Activated T-helper 2 cell treated with anti-CD3 and anti-CD28 coated beads, Interferon-gamma antibody, Interleukin-2, Interleukin-4, amounts not matched to agents 10 μg/mL and 5 μg/mL and 100 μg/mL, durations not matched to agents 14 hours and 24 hours and 36 hours (primary cell): Measurements from ENCODE around the gene RHOA. TPM values are rescaled to one million over a fixed set of nuclear protein-coding genes. Genes with fewer than 3 reads are reported as not detected.
"Not testable (repeated sequence)": the region's sequence is repeated elsewhere in the genome, so short reads cannot be mapped to it uniquely, and the experiment has no call there.

Experiments used
- DNase-seq: peaks from one replicate; pipeline ENCODE4 v3.0.0; 2021; ENCODE audit warnings: low spot score
- H3K27ac Mint-ChIP-seq: one replicate; pipeline ENCODE4 v1.8.0; 2021; ENCODE audit warnings: mixed read lengths
- H3K27me3 Mint-ChIP-seq: one replicate; pipeline ENCODE4 v1.8.0; 2021; ENCODE audit warnings: low read depth, mixed read lengths
- H3K36me3 Mint-ChIP-seq: one replicate; pipeline ENCODE4 v1.8.0; 2021; ENCODE audit warnings: low read depth, mixed read lengths
- H3K4me1 Mint-ChIP-seq: one replicate; pipeline ENCODE4 v1.8.0; 2021; ENCODE audit warnings: low read depth, mixed read lengths
- H3K4me3 Mint-ChIP-seq: one replicate; pipeline ENCODE4 v1.8.0; 2021; ENCODE audit warnings: low read depth, mild to moderate bottlenecking, moderate library complexity, mixed read lengths
- H3K9me3 Mint-ChIP-seq: one replicate; pipeline ENCODE4 v1.8.0; 2021; ENCODE audit warnings: mixed read lengths
- intact Hi-C: fragments of 100-400 bp; cut with micrococcal nuclease; formaldehyde crosslinking; loops from one replicate; pipeline ENCODE4 v1.15.1; 2023
- total RNA-seq: library from RNA; stranded (reverse); gene quantifications from 2 replicates; pipeline ENCODE4 v1.2.3, GENCODE V29; 2022

RHOA gene
- total RNA-seq, 1 donor from 2014 or later = 428 TPM

DNA sequence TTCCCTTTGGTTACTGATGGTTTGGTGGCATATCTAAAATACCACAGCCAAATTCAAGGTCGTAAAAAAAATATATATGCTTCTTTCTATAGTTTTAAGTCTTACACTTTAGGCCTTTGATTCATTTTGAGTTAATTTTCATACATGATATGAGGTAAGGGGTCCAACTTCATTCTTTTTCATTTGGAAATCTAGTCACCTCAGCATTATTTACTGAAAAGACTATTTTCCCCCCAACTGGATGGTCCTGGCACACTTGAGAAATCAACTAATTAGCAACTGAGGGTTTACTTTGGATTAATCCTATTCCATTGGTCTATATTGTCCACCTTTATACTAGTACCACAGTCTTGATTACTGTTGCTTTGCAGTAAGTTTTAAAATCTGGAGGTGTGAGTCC is 26.2 kb downstream of the RHOA start:
- H3K36me3 Mint-ChIP-seq = peaks cover 24% of the 10 kb centered on the region
- intact Hi-C loops = no loop called here
- no peaks in the 10 kb centered on the region for H3K27me3 Mint-ChIP-seq
- H3K4me1 Mint-ChIP-seq = peaks cover 13% of the 10 kb centered on the region
- no peak overlapping the region for H3K4me3 Mint-ChIP-seq
- H3K27ac Mint-ChIP-seq = no peak overlapping the region
- no peaks in the 10 kb centered on the region for H3K9me3 Mint-ChIP-seq
- no peak for DNase-seq

DNA sequence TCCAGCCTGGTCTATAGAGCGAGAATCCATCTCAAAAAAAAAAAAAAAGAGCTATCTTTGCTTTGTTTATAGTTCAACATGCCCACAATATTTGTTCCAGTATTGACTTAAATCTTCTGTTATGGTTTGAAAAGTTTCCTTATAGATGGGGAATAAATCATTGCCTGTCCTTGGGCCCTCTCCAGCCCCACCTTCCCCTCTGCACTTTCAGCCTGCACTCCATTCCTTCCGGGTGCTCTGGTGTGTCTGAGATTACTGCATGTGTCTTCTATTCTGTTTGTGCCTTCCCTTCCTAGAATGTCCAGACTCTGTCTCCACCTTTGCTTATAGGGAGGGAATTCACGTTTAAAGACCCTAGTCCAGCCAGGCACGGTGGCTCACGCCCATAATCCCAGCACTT is 28.4 kb downstream of the RHOA start:
- Mint-ChIP-seq H3K4me3 (no peak overlapping the region), H3K27ac (no peak overlapping the region), H3K9me3 (no peaks in the 10 kb centered on the region), H3K36me3 (peaks cover 26% of the 10 kb centered on the region), H3K4me1 (peaks cover 21% of the 10 kb centered on the region), H3K27me3 (no peaks in the 10 kb centered on the region)
- DNase-seq = no peak
- intact Hi-C loops = no loop called here

GRCh38 chr3:49378249-49378895 is 33.4 kb downstream of the RHOA start:
- DNase-seq = no peak
- no peaks in the 10 kb centered on the region for H3K27me3 Mint-ChIP-seq
- intact Hi-C loops = no loop called here
- H3K27ac Mint-ChIP-seq = peak overlapping the region; percentile 38
- H3K9me3 Mint-ChIP-seq = no peaks in the 10 kb centered on the region
- no peak overlapping the region for H3K4me3 Mint-ChIP-seq
- H3K4me1 Mint-ChIP-seq = peaks cover 20% of the 10 kb centered on the region
- H3K36me3 Mint-ChIP-seq = peaks cover 44% of the 10 kb centered on the region

DNA sequence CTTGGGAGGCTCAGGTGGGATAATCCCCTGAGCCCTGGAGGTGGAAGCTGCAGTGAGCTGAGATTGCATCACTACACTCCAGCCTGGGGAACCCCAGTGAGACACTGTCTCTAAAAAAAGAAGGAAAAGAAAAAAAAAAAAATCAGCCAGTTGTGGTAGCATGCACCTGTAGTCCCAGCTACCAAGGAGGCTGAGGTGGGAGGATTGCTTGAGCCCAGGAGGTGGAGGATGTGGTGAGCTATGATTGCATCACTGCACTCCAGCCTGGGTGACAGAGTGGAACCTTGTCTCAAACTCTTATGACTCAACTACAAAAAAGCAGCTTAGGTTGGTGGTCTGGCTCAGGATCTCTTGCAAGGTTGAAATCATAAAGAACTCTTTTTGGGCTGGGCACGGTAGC is 34.3 kb downstream of the RHOA start:
- intact Hi-C loops = no loop called here
- H3K27me3 Mint-ChIP-seq = no peaks in the 10 kb centered on the region
- H3K27ac Mint-ChIP-seq = peak overlapping the region; percentile 52
- no peaks in the 10 kb centered on the region for H3K9me3 Mint-ChIP-seq
- H3K4me1 Mint-ChIP-seq = peaks cover 20% of the 10 kb centered on the region
- H3K4me3 Mint-ChIP-seq = no peak overlapping the region
- no peak for DNase-seq
- H3K36me3 Mint-ChIP-seq = peaks cover 51% of the 10 kb centered on the region

GRCh38 chr3:49371946-49372345 is 39.8 kb downstream of the RHOA start:
- peaks cover 8% of the 10 kb centered on the region for H3K4me1 Mint-ChIP-seq
- no peaks in the 10 kb centered on the region for H3K27me3 Mint-ChIP-seq
- intact Hi-C loops = no loop called here
- H3K36me3 Mint-ChIP-seq = peaks cover 70% of the 10 kb centered on the region
- H3K9me3 Mint-ChIP-seq = no peaks in the 10 kb centered on the region
- DNase-seq = no peak
- no peak overlapping the region for H3K4me3 Mint-ChIP-seq
- H3K27ac Mint-ChIP-seq = no peak overlapping the region

- intact Hi-C loops = no loop called here
- no peaks in the 10 kb centered on the region for H3K9me3 Mint-ChIP-seq
- H3K27ac Mint-ChIP-seq = peak overlapping the region; percentile 43
- no peak for DNase-seq
- H3K4me3 Mint-ChIP-seq = no peak overlapping the region
- peaks cover 77% of the 10 kb centered on the region for H3K36me3 Mint-ChIP-seq
- H3K4me1 Mint-ChIP-seq = peaks cover 7% of the 10 kb centered on the region
- H3K27me3 Mint-ChIP-seq = no peaks in the 10 kb centered on the region
Measured at GRCh38 chr3:49370585-49371290, 41.0 kb downstream of the RHOA start.

- peak overlapping the region; percentile 57 for H3K27ac Mint-ChIP-seq
- H3K4me1 Mint-ChIP-seq = peaks cover 11% of the 10 kb centered on the region
- no peak overlapping the region for H3K4me3 Mint-ChIP-seq
- DNase-seq = no peak
- no peaks in the 10 kb centered on the region for H3K27me3 Mint-ChIP-seq
- intact Hi-C loops = no loop called here
- peaks cover 79% of the 10 kb centered on the region for H3K36me3 Mint-ChIP-seq
- H3K9me3 Mint-ChIP-seq = no peaks in the 10 kb centered on the region
Measured at GRCh38 chr3:49362561-49362960, 49.2 kb downstream of the RHOA start.

DNA sequence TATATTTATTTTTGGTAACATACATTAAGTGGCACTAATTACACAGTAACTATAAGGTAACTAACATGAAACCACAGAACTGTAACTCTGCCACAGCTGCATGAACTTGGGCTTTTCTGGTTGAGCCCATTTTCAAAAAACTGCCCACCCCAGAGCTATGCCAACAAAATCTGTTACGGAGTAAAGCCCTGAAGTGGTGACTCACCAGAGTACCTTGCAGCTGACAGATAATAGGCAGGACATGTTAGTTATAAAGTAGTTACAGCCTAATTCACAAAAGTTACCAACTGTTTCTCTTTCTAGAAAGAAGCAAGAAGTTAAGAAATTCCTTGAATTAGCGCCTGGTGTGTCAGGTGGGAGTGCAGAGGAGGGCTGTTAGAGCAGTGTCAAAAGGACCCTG is 52.2 kb downstream of the RHOA start:
- no peak overlapping the region for H3K4me3 Mint-ChIP-seq
- peaks cover 79% of the 10 kb centered on the region for H3K36me3 Mint-ChIP-seq
- intact Hi-C loops = loop anchor here (2.0 to 5.0 kb wide), 3 partner anchors 51 to 89 kb away; partner anchors contain the start of genes C3orf62 and RHOA
- H3K4me1 Mint-ChIP-seq = peaks cover 19% of the 10 kb centered on the region
- no peaks in the 10 kb centered on the region for H3K27me3 Mint-ChIP-seq
- H3K27ac Mint-ChIP-seq = peak overlapping the region; percentile 86
- DNase-seq = no peak
- no peaks in the 10 kb centered on the region for H3K9me3 Mint-ChIP-seq

DNA sequence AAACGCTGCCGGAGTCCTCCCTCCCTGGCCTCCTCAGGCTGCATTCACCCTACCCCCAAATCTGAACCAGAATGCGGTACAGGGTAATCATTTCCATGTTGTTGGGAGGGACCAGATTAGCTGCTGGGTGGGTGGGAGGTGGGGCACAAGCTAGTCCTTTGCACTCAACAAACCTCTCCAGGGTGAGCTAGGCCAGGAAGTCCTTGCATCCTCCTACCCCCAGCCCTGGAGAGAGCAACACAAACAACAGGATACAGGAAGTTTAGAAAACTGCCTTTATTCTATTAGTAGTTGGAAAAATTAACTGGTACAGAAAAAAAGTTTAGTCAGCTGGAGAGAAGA is 52.9 kb downstream of the RHOA start:
- intact Hi-C loops = loop anchor here (1.0 to 5.0 kb wide), 4 partner anchors 19 to 90 kb away; partner anchors contain the start of genes C3orf62, RHOA and USP4
- H3K4me1 Mint-ChIP-seq = peaks cover 19% of the 10 kb centered on the region
- peaks cover 77% of the 10 kb centered on the region for H3K36me3 Mint-ChIP-seq
- peak overlapping the region; percentile 97 for H3K4me3 Mint-ChIP-seq
- no peaks in the 10 kb centered on the region for H3K27me3 Mint-ChIP-seq
- no peaks in the 10 kb centered on the region for H3K9me3 Mint-ChIP-seq
- peak overlapping the region; percentile 86 for H3K27ac Mint-ChIP-seq
- DNase-seq = no peak

- Mint-ChIP-seq H3K4me3 (peak within 1 kb of the TSS; percentile 97), H3K36me3 (peaks cover 72% of the 10 kb centered on the region), H3K27ac (peak within 1 kb of the TSS; percentile 88), H3K4me1 (peaks cover 17% of the 10 kb centered on the region), H3K27me3 (no peaks in the 10 kb centered on the region), H3K9me3 (no peaks in the 10 kb centered on the region)
- intact Hi-C loops = loop anchor here (1.0 to 5.0 kb wide), 4 partner anchors 18 to 90 kb away; partner anchors contain the start of genes C3orf62, RHOA and USP4
- peak; percentile 82 for DNase-seq
Measured at GRCh38 chr3:49358217-49358883, 53.4 kb downstream of the RHOA start, which contains the start of gene GPX1. TSS of gene GPX1 (minus strand) at chr3:49358353. CDS start at chr3:49358278, 75 bp downstream.

- H3K4me1 Mint-ChIP-seq = peaks cover 20% of the 10 kb centered on the region
Measured at GRCh38 chr3:49357443-49358216, 54.1 kb downstream of the RHOA start.

DNA sequence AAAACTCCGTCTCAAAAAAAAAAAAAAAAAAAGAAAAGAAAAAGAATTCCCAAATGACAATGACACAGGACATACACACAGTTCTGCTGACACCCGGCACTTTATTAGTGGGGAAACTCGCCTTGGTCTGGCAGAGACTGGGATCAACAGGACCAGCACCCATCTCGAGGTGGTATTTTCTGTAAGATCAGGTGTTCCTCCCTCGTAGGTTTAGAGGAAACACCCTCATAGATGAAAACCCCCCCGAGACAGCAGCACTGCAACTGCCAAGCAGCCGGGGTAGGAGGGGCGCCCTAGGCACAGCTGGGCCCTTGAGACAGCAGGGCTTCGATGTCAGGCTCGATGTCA is 54.7 kb downstream of the RHOA start:
- peaks cover 67% of the 10 kb centered on the region for H3K36me3 Mint-ChIP-seq
- H3K4me1 Mint-ChIP-seq = peaks cover 20% of the 10 kb centered on the region
- peak overlapping the region; percentile 88 for H3K27ac Mint-ChIP-seq
- not testable (repeated sequence) for DNase-seq, H3K9me3 Mint-ChIP-seq, H3K27me3 Mint-ChIP-seq
- peak overlapping the region; percentile 97 for H3K4me3 Mint-ChIP-seq
- intact Hi-C loops = loop anchor here (5.0 kb wide), 1 partner anchor 80 kb away; the partner anchor contains the start of gene C3orf62

More at GRCh38 chr3:49357443-49358216, 54.1 kb downstream of the RHOA start:
- H3K27ac Mint-ChIP-seq = peak overlapping the region; percentile 88
- H3K36me3 Mint-ChIP-seq = peaks cover 72% of the 10 kb centered on the region
- H3K9me3 Mint-ChIP-seq, H3K27me3 Mint-ChIP-seq: not testable (repeated sequence)
- intact Hi-C loops = loop anchor here (1.0 to 5.0 kb wide), 4 partner anchors 17 to 91 kb away; partner anchors contain the start of genes C3orf62, RHOA and USP4
- peak overlapping the region; percentile 97 for H3K4me3 Mint-ChIP-seq
- DNase-seq = peak; percentile 40
